ENCODE measurements around the gene ABCA7.

Gene ABCA7

DNA sequence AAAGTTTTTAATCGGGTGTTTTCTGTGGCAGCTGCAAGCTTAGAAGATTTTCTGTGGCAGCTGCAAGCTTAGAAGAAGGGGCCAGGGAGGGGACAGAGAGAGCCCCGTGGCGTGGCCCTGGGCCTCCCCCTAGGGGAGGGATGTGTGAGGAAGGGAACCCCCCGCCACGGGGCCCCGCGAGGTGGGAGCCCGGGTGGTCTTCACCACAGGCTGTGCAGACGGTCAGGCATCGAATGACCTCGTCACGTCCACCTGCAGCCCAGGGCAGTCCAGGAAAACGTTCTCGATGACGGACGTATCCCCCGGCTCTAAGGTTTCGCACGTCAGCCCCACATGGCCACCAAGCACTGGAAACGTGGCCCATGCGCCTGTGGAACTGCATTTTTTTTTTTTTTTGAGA lies 46.7 kb downstream of the ABCA7 start:
- no peak for DNase-seq (ENCODE audit: low read depth in 2 of 2)

DNA sequence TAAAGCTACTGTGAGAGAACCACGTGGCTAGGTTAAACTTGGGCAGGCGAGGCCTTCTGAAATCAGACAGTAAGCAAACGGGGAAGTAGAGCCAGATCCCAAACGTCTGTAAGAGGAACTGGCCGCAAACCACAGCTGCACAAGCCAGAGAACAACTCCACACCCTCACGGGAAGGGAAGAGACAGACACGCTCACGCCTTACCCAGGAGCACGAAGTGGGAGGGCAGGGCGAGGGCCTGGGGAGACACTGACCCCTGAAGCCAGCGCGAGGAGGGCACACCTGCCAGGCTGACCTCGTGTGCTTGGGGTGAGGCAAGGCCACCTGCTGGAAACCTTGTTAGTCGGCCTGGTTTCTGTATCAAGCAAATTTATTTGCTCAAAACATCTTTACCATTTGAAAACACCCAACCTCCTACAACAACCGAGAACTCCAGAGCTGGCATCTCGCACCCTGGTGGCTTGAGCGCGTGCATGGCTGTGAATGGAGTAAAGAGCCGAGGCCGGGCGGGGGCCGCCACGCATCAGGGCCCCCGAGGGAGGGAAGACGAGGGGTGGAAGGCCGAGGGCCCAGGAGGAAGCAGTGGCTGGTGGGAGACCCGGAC lies 48.0 kb downstream of the ABCA7 start:
- DNase-seq (ENCODE audit: low read depth in 2 of 2): no peak

DNA sequence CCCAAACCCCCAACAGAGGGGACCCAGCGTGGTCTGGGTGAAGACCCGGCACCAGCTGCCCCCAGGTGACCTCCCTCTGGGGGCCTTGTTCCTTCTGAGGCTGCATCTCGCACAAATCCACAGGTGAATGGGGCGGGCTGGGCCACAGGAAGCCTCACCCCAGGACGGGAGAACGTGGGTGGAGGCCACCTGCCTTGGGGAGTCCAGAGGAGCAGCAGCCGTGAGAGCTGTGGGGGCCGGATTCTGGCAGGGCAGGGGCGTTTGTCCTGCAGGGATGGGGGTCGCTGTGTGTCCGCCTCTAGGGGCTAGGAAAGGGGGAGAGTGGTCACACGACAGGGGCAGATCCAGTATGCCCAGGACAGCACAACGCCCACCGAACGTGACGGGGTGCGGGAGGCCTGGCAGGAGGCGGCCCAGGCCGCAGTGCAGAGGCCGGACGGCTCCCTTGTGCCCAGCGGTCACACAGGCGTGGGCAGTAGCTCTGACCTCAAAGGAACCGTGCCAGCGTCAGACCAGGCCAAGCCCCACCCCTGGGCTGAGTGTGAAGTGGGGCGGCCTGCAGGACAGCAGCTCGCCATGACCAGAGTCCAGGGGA lies 48.6 kb downstream of the ABCA7 start:
- no peak for DNase-seq (ENCODE audit: low read depth in 2 of 2)

DNA sequence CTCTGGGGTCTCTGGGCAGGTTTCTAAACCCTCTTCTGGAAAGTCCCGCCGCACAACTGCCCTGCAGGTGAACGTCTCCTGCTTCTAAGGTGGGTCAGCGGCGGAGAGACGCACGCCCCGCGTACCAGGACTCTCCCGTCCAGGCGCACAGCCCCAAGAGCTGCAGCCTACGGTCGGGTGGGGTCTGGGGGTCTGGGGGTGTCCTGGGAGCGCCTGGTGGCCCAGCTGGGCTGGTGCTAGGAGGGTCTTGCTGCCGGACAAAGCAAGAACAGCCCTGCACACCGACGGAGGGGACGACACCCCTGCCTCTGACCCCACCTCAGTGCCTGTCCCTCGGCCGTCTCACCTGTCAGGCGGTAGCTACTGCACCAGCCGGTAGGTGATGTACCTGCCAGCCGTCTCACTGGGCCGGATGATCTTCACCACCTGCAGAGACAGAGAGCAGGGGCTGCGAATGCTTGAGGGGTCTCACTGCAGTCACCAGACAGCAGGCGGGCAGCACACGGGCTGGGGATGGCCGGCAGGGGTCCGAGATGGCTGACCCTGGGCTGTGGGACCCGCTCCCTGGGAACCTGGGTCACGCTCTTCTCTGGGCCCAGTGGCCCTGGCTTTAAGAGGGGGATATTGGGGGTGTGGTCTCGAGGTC lies 49.3 kb downstream of the ABCA7 start:
- no peak for DNase-seq (ENCODE audit: low read depth in 2 of 2)

DNA sequence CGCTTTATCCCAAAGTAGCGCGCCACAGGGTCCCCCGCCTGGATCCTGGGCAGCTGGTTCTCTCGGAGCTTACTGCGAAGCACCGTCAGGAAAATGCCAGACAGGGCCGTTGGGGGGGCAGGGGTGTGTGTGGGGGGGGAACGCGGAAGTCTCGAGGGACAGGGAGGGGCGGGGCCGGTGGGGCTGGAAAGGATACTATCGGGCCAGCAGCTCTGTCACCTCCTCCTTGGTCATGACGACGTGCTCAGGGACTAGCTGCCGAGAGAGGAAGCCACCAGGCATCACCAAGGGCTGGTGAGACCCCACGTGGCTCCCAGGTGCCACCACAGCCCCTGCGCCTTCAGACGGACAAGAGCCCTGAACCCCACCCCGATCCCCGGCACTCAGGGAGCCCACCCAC lies 50.0 kb downstream of the ABCA7 start:
- no peak for DNase-seq (ENCODE audit: low read depth in 2 of 2)

DNA sequence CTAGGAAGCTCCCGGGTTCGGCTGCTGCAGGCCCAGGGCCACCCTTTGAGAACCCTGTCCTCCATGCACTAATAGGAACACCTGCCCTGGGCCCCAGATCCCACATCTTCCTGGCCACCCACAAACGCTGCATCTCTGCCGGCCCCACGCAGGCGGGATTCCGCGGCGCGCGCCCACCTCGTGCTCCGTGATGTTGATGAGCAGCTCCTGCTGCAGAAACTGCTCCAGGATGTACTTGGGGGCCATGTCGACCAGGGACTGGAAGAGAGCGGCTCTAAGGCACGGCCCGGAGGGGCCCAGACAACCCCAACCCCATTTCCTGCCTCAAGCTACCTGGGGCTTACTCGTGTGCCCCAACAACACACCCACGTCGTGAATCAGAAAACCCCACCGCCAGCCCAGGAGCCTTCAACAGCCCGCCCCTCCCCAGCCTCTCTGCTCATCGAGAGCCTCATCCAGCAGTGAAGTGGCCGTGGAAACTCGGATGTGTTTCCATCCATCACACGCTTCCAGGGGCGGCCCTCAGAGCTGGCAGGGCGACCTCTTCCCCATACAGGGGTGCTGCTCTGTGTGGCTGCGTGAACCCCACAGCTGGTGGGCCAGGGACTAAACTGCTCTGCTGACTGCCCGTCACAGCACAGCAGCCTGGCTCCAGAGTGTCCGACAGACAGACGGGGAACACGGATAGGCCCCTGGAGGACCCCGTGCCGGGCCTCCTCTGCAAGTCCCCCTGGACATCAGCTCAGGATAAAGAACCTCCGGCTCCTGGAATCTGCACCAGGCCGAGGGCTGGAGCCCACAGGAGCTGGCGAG lies 51.0 kb downstream of the ABCA7 start:
- no peak for DNase-seq (ENCODE audit: low read depth in 2 of 2)

DNA sequence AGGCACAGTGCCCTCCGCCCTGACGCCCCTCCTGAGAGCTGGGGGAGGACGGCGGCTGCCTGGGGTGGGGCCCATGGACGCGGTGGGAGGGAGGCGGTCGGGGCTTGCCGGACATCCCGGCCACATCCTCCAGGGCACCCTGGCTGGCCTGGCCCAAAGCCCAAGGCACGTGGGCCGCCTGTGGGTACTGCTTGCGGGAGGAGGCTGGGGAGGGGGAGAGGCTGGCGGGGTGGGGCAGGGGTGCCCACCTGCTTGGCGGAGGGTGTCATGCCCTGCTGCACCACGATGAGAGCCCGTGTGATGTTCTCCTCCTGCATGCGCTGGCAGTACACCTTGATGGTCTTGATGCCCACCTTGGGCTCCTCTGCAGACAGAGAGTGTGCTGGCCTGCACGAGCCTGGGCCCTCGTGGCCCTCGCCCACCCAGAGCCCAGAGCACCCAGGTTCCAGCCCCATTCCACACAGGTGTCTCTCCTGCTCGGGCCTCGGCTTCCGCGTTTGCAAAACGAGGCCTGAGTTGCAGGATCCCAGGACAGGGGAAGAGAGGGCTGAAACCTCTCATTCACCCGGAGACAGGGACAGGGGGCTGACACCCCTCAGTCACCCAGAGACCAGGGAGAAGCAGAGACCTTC lies 51.8 kb downstream of the ABCA7 start:
- DNase-seq (ENCODE audit: low read depth in 2 of 2): no peak

DNA sequence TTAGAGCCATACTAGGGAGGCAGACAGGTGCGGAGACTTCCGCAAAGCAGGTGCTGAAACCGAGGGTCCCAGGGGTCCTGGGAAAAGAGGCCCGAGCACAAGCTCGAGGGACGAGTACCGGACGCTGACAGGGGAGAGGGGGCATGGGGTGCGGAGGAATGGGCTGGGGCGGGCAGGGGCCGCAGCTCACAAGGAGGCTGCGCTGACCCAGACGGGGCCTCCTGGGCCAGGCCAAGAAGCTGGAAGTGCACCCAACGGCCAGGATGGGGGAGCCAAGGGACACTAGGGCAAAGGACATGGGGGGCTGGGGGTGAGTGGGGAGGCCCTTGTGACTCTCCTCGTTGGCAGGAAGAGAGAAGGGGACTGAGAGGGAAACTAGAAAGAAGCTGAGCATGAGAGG lies 53.4 kb downstream of the ABCA7 start:
- no peak for DNase-seq (ENCODE audit: low read depth in 2 of 2)

DNA sequence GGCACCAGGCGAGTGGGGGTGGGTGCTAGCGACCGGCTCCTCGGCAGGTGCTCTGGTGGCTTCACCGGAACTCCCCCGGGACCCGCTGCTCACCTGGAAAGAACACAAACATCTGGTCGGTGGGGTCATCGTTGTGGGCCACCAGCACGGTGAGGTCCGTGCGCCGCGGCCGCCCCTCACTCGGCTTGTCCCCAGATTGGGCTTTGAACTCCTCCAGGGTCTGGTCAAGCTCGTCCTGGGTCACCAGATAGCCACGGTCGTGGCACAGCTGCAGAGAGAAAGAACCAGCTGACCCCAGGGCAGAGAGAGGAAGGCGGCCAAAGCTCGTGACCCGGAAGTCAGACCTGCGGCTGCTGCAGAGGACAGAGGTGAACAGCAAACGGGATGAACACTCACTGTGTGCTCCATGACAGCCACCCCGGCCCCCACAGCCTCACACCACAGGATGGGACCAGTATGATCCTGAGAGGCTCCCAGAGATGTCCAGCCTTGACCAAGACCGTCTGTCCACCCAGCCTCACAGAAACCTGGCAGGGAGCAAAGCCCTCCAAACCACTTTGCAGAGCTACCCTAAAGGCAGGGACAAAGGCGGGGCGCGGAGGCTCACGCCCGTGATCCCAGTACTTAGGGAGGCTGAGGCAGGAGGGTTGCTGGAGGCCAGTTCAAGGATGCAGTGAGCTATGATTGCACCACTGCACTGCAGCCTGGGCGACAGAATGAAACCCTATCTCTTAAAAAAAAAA lies 54.1 kb downstream of the ABCA7 start:
- DNase-seq (ENCODE audit: low read depth in 2 of 2): no peak

DNA sequence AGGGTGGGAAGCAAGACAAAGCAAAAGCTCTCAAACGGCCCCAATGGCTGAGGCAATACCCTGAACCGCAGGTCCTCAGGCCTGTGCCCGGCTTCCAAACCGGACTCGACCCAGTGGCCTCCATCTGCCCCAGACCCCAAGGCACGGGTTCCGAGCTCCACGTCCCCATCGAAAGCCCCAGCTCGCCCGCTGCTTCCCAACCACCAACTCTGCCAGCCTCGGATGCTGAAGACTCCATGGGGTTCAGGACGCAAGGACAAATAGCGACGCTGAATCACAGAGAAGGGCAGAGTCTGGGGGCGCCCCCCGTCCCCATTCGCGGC lies 54.7 kb downstream of the ABCA7 start:
- no peak for DNase-seq (ENCODE audit: low read depth in 2 of 2)

DNA sequence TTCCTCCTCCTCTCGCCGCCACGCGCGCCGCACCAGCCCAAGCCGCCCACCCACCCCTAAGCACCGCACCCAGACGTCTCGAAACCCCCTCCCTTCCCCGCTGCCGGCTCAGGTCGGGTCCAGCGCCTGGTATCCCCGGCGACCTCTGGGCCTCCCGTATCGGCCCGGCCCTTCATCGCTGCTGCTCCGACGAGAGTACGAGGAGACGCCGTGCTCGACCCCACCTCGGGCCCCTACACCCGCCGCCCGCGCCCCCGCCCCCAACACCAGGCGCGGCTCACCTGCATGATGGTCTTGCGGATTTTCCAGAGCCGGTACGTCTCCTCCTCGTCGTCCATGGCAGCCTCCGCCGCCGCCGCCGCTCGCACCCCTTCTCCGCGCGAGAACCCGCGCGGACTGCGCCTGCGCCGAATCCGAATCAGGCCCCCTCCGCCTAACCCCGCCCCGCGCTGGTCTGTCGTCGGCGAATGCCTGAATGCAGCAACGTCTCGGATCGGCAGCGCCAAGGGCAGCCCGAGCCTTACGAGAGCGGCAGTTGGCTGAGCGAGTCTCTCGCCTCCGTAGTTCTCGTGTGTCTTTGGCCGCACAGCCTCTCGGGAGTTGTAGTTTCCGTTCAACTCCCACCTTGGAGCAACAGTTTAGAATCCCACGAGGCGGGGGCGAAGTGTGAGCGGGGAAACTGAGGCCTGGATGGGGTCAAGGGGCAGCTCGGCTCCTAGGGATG lies 55.2 kb downstream of the ABCA7 start, which contains the start of gene POLR2E:
Gene POLR2E (minus strand): TSS at position 398 of the 724 bp plus-strand sequence. CDS start 60 bp downstream, at position 338.
- peak; percentile 97 for DNase-seq (ENCODE audit: low read depth in 2 of 2)

DNA sequence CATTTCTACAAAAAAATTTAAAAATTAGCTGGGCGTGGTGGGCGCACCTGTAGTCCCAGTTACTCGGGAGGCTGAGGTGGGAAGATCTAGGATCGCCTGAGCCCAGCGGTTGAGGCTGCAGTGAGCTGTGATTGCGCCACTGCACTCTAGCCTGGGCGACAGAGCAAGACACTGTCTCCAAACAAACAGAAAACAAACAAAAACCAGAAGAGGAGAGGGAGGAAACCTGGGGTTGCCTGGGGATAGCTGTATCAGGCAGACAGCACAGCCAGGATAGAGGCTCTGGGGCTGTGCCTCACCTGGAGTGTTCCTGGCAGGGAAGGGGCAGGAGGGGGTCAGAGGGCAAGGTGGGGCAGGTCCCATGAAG lies 57.9 kb downstream of the ABCA7 start:
- no peak for DNase-seq (ENCODE audit: low read depth in 2 of 2)

DNA sequence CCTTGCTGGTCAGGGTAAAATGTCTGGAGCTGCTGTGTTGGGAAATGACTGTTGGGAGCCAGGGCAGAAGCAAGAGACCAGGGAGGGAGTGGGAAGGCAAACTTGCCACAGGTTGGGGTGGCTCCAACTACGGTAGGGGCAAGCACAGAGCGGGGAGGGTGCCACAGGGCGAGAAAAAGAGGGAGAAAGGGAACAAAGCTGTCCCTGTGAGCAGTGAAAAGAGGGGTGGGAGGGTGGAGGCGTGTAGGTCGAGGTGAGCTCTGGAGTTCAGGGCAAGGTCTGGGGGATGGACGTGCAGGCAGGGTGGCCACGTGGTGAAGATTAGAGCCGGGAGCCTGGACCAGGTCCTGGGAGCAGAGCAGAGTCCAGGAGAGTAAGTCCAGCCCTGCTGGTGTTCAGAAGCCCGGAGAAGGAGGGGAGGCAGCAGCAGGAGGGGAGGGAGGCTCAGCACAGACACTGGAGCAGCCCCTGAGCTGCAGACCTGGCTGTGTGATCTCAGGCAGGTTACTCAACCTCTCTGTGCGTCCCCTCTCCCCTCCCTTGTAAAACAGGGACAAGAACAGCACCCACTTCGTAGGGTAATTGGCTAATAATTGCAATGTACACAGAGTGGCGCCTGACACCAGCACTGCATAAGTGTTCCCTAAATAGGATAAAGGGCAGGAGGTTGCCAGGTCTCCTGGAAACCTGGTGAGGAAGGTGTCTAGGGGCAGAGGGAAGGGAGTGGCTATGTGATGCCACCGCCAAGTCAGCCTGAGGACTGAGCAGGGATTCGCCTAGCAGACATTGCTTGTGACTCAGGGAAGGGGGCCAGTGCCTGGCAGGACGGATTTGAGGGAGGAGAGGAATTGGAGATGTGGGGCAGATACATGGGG lies 58.5 kb downstream of the ABCA7 start:
- no peak for DNase-seq (ENCODE audit: low read depth in 2 of 2)

DNA sequence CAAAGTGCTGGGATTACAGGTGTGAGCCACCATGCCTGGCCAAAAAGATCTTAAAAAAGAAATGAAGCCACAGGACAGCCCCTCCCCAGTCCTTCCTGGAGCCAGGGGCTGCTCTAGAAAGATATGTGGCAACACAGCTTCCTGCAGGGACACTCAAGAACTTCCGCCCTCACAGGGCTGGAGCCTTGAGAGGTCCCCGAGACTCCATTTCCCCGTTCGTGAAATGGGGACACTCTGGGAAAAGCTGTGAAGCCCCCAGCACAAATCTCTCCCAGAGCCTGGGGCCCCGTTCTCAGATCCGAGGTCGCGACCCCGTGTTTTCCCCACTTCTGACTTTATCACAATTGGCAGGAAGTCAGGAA lies 61.4 kb downstream of the ABCA7 start:
- no peak for DNase-seq (ENCODE audit: low read depth in 2 of 2)

DNA sequence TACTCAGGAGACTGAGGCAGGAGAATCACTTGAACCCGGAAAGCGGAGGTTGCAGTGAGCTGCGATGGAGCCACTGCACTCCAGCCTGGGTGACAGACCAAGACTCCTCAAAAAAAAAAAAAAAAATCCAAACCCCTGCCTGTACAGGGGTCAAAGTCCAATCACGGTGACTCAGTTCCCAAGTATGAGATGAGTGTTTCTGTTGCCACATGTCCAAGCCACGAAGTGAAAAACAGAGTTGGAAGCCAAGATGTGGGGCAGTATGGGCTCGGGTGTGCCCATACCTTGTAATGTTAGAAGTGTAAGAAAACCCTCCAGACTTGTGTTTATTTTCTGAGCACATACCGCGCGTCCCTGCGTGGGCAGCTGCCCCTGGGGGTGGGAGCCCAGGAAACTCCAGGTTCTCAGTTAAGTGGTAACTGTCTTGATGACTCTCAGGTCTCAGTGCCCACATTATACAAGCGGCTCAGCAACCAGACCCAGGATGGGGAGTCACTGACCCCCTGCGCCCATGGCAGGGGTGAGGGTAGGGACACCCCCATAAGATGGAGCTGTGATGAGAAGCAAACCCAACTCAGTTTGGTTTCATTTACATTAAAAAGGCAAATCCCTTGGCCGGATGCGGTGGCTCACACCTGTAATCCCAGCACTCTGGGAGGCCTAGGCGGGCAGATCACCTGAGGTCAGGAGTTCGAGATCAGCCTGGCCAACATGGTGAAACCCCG lies 62.7 kb downstream of the ABCA7 start:
- no peak for DNase-seq (ENCODE audit: low read depth in 2 of 2)

DNA sequence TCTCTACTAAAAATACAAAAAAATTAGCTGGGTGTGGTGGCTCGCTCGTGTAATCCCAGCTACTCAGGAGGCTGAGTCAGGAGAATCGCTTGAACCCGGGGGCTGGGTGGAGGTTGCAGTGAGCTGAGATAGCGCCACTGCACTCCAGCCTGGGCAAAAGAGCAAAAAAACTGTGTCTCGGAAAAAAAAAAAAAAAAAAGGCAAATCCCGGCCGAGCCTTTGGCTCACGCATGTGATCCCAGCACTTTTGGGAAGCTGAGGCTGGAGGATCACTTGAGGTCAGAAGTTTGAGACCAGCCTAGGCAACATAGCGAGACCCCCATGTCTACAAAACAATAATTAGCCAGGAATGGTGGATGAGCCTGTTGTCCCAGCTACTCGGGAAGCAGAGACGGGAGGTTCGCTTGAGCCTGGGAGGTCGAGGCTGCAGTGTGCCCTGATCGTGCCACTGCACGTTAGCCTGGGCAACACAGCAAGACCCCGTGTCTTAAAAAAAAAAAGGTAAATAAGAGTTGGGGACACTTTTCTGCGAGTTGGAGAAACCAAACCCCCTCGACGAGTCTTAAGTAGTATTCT lies 63.3 kb downstream of the ABCA7 start:
- no peak for DNase-seq (ENCODE audit: low read depth in 2 of 2)

DNA sequence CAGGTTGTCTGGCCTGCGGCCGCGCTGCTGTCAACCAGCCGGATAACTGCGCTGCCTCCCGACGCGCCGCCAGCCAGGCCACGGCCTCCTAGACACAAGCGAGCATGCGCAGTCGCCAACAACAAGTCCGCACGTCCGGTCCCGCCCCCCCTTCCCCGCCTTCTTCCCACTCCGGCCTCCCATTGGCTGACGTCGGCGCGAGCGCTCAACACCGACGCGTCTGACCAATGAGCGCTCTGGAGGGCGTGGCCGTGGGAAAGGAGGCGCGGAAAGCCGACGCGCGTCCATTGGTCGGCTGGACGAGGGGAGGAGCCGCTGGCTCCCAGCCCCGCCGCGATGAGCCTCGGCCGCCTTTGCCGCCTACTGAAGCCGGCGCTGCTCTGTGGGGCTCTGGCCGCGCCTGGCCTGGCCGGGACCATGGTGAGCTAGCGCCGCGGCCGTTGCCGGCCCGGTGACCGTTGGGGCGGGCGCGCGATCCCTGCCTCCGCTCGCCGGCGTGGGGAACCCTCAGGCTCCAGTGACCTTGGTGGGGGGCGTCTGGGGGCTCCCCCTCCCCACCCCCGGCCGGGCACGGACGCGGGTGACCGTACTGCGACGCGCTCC lies 63.9 kb downstream of the ABCA7 start, which contains the start of gene GPX4:
Gene GPX4 (plus strand): TSS at position 287 of the 603 bp plus-strand sequence. CDS start 50 bp downstream, at position 337.
- DNase-seq (ENCODE audit: low read depth in 2 of 2): peak; percentile 97 to 98

DNA sequence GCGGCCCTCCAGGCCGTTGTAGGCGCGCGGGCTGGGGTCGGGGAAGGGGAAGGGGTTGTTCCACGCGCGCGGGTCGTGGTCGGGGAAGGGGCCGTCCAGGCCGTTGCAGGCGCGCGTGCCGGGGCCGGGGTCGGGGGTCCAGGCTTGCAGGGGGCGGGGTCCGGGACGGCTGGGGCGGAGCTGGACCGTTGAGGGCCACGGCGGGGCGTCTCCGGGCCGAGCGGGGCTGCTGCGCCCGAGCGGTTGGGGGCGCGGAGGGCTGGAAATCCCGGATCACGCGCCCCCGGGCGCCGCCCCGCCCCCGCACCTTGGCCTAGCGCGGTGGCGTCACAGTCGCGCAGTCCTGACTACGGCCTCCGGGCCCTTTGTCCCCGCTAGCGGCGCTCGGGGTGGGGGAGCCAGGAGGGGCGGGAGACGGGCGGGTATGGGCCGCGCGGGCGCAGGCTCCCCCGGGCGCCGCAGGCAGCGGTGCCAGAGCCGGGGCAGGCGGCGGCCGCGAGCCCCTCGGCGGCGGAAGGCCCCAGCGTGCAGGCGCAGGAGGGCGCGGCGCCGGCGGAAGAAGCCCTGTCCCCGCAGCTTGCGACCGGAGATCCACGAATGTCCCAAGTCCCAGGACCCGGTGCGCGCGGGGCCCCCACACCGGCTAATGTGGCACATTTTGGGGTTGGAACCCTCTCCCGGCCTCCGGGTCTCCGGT lies 64.6 kb downstream of the ABCA7 start:
- DNase-seq (ENCODE audit: low read depth in 2 of 2): peak; percentile 59 to 61
